ENCODE data around the gene RCAN2.

Gene RCAN2

GRCh38 chr6:46289898-46290297 lies 201.4 kb downstream of the RCAN2 start:
- no peak for DNase-seq

DNA sequence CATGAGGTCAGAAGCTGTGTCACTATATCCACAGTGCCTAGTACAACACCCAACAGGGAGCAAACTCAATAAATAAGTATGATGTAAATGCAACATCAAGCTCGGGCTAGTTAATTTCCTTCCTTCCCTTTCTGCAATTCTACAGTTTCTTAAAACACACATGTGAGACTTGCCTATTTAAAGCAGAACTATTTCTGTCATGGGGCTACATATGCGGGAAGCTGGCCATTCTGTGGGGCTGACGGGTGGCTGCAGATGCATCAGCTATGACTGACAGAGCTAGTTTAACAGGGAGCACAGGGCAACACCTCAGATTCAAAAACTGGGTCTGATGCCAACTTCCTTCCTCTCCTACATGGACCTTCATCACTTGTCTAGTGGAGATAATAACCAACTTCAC lies 202.4 kb downstream of the RCAN2 start:
- no peak for DNase-seq

DNA sequence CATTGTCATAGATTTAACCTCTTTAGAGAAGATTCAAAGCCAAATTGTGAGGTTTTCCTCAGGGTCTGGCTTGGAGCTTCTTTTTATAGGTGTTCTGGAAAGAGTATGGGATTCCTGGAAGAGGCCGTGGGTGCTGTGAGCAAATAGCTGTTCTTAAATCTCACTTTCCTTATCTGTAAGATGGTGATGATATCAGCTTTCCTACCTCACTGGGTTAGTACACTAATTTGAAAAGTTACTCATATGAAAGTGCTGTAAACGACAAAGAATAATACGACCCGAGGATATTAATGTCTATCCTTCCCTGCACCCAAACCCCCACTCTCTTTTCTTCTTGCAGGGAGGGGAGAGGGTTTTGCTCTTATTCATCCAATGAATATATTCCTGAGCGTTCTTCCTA lies 203.6 kb downstream of the RCAN2 start:
- no peak for DNase-seq

- DNase-seq, result no peak
These were observed 204.2 kb downstream of the RCAN2 start for GRCh38 chr6:46287043-46287442.

- no peak for DNase-seq
These were observed 206.8 kb downstream of the RCAN2 start for GRCh38 chr6:46284475-46284874.

GRCh38 chr6:46281110-46281509 lies 210.1 kb downstream of the RCAN2 start:
- peak in 1 of 14 donors; percentile 12 for DNase-seq

DNA sequence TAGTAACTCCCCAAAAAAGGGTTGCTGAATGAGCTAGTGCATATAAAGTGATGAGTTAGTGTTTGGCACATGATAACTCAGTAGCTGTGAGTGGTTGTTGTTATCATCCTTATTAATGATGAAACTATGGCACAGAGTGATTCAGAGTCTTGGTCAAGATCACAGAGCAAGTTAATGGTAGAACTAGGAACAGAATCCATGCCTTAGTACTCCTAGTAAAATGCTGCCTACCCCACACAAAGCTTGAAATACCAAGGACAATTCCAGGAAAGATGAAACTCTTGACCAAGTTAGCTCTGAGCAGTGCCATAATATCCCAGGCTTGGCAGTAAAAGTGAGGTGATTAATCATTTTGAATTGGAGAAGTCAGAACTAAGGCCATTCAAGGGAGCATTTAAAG lies 211.4 kb downstream of the RCAN2 start:
- no peak for DNase-seq

DNA sequence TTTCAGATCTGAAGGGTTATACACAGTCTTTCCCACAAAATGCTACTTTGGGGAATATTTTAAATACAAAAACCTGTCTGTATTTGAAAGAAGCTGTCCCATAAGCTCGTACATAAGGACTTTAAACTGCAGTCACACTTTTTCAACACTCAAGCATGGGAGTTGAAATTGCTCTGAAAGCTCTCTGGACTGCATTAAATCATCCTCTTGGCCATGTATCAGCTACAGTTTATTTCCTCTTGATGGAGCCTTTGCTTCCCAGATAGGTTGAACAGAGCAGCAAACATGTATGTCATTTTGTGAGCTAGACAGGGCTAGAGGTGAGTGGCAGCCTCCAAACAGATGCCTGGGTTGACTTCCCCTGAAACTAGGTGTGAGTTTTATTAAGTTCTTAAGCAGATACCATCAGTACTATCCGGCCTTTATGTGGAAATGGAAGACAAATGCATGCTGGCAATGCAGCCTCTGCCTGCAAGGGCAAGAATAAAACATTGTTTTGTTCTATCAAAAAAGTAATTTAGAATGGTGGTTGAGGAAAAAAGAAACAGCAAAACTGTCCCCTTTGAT lies 214.6 kb downstream of the RCAN2 start:
- peak in 1 of 14 donors; percentile 27 for DNase-seq

GRCh38 chr6:46274502-46274901 lies 216.7 kb downstream of the RCAN2 start:
- DNase-seq, result no peak

DNA sequence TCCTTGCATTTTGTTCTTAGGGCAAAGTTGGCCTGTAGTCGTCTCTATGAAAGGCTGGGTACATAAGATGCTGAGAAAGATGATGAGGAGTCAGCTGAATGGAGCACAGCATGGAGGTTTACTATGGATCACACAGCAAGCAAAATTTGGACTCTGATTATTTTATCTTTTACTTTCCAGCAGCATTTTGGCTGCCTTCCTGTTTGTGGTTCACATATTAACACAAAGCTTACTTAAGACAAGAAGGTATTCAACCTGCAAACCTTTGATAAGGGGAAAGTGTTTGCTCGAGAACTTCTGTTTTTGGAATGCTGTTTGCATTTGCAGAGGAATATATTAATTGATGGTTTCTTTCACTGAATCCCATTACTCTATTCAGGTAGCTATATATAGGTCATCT lies 217.3 kb downstream of the RCAN2 start:
- no peak for DNase-seq

DNA sequence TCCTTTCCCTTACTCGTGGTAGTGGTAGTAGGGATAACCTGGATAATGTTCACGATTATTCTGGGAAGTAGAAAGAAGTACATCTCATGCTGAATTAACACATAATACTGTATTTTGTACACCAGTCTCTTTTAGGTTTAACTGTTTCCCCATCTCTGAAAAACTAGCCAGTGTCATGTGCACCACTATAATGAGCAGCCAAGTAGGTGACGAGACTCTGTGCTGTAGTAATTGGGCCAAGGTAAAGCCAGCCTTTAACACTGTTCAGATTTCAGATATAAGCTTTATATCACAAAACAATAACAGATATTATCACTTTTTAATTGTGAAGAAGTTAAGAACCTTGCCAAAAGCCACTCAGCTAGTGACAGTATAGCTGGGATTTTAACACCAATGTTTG lies 219.5 kb downstream of the RCAN2 start:
- DNase-seq, result no peak

DNA sequence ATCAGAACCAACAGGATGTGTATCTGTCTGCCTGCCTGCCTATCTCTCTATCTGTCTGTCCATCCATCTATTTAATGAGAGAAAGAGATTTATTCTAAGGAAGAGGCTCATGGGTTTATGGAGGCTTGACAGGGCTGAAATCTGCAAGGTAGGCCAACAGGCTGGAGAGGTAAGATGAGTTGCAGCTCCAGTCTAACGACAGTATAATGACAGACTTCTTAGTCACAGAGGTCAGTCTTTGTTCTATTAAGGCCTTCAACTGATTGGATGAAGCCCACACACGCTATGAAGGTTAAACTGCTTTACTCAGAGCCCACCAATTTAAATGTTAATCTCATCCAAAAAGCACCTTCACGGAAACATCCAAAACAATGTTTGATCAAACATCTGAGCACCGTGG lies 220.1 kb downstream of the RCAN2 start:
- DNase-seq, result no peak

DNA sequence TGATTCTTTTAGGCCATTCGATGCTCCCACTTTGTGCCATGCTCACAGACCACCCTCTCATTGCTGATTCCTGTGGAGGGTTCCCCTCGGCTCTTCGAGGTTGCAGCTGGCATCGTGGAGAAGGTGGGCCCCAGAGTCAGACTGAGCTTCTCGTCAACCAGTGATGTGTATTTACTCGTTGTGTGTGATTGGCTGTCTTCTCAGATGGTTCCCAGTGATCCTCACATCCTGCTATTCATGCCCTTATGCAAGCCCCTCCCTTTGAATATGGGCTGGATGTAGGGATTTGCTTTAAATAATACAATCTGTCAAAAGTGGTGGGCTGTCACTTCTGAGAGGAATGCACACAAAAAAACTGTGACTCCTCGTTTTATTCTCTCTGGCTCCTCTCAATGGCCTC lies 220.9 kb downstream of the RCAN2 start:
- no peak for DNase-seq

DNA sequence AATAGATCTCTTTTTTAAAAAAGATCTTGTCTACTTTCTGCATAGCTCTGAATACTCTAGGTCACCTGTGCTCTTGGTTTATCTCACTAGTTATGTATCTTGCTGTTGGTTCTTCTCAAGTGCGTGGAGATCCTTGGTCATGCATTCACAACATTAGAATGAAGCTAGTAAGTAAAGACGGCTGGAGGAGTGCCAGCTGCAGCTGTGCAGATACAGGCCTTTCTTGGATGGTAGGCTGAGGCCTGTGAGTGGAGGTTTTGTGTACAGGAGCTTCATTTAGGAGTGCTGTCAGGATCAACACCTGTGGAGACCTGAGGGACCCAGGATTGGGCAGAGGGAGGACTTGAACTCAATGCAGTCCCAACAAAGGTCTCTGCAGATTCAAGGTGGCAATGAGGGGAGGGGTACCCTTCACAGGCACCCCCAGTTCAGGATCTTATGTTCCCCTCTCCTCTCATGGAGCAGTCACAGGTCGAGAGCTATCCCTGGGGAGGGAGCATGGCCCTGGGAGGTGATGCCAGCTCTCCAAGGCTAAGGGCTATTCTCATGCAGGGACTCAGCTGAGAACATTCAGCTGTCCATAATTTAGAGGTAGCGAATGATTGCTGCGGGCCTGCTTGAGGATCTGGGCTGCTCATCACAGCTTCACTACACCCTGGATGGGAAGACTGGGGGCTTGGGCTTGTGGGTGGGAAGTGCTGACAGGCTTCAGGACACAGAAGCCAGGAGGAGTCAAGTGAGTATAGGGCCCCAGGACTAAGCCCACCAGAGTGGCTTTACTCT lies 221.6 kb downstream of the RCAN2 start:
- no peak for DNase-seq

GRCh38 chr6:46267515-46267914 lies 223.7 kb downstream of the RCAN2 start:
- DNase-seq, result no peak

DNA sequence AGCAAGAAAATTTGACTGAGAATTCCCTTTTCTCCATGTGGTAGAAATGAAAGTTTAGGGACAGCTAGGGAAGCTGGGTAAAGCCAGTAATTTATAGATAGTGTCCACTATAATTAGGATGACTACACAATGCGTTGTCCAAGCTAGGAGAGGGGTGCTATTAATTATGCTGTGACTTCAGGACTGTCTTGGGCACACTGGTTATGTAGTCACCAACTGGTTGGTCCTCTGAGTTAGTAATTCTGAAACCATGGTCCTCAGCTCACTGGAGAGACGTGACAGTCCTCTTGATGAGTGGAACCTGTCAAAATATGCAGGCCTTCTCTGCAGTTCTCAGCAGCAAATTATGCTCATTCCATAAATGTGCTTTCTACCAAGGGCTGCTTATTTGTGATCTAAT lies 225.9 kb downstream of the RCAN2 start:
- DNase-seq, result no peak

- DNase-seq, result peak in 1 of 14 donors; percentile 47
These were observed 227.6 kb downstream of the RCAN2 start for GRCh38 chr6:46263707-46264086.

DNA sequence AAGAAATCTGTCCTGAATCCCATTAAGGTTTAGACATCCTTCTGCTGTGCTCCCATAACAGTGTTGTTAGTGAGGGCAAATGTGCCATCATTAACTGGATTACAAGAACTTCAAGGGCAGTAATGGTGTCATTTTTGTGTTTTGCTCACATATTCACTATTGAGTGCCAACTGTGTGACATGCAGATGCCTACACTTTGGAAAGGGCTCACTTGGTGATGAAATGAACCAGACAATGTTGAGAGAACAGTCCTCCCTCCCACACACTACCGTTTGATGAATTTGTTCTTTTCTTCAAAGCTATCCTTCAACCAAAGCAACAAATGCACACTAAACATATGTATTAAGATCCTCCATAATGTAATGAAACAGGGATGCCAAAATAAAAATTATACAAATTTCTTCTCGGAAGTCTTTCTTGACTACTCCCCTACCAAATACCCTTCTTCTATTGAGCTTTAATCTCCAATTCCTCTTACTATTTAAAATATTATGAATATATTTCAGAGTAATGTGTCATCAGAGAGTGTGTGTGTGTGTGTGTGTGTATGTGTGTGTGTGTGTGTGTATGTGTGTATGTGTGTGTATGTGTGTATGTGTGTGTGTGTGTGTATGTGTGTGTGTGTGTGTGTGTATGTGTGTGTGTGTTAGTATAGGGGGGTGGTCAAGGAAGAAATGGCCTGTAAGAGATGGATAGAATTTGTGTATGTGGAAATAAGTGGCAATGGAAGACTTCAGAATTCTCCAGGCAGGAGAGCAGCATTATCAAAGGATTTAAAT lies 228.1 kb downstream of the RCAN2 start:
- no peak for DNase-seq

DNA sequence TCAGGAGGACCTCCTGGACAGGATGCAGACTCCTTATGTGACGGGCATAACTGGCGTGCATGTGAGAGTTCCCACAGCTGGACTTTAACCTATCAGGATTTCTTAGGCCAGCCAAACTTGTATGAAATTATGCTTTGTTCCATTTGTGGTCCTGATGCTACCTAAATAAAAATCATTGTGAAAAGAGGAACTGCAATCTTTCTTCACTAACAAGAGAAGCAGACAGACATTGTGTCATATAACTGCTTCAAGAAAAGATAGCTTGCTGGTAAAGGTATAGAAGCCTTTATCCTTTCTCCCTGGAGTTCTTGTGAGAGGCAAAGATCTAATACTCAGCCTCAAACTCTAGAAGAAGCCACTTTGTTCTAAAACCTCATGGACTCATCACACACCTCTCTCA lies 233.0 kb downstream of the RCAN2 start:
- no peak for DNase-seq

GRCh38 chr6:46255528-46255927 lies 235.7 kb downstream of the RCAN2 start:
- DNase-seq, result no peak

- no peak for DNase-seq
These were observed 236.3 kb downstream of the RCAN2 start for GRCh38 chr6:46254946-46255345.

- DNase-seq, result no peak
These were observed 236.9 kb downstream of the RCAN2 start for GRCh38 chr6:46254331-46254730.

DNA sequence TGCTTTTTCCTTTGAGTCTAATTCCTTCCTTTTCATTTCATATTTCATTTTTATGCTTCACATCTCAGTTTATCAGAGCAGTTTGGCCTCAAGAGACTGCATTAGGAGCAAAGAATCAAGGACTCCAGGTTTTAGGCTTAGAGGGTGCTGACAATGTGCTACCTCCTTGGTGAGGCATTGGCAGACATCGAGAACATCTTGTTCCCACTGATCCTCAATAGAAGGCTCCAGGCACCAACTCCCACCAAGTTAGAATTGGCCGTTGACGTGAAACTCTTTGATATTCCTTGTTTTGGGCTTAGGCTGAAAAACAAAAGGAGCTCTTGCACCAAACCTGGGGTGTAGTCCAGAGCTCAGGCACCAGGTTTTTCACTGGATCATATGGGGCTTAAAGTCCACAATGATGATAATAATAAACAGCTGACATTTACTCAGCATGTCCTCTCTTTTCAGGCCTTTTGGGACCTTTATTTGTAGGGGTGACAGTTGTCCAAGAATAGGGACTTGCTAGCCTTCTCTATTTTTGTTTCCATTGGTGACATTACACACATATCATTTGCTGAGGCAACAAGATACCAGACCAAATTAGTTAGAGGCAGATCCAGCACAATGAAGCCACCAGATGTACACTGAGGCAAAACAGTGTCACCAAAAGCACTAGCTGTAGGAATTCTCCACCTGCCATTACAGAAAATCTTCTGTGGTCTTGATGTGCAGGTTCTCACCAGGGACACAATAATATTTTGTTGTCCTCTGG lies 239.5 kb downstream of the RCAN2 start:
- DNase-seq, result no peak

Measured in C1 segment of cervical spinal cord (tissue), 14 donors.